Stomach (tissue), 9 donors: ENCODE results near the gene TRAPPC6A. TPM values are rescaled to one million over a fixed set of nuclear protein-coding genes. Genes with fewer than 3 reads are reported as not detected.

Source experiments
- DNase-seq, 2 donors: peaks; one replicate each; pipeline versions ENCODE4 v3.0.0 to v3.0.0-alpha.2; 2013 to 2019
- H3K27ac ChIP-seq, 5 donors: fragments of 200-600 bp in 4 of 5; sonication (generic) in 4 of 5; one replicate each; pipeline ENCODE4 v1.5.1; 2013 to 2019; ENCODE audit warnings: mild to moderate bottlenecking in 1 of 5, moderate library complexity in 1 of 5
- H3K27me3 ChIP-seq, 3 donors: fragments of 200-600 bp; sonication (generic); one replicate each; pipeline ENCODE4 v1.5.1; 2017 to 2019; ENCODE audit warnings: mixed run types in 1 of 3
- H3K36me3 ChIP-seq, 4 donors: fragments of 200-600 bp; sonication (generic); 1 replicate in 3 of 4; 2 replicates in 1 of 4; pipeline ENCODE4 v1.5.1; 2016 to 2019
- H3K4me1 ChIP-seq, 4 donors: fragments of 200-600 bp; sonication (generic); one replicate each; pipeline ENCODE4 v1.5.1; 2016 to 2019
- H3K4me3 ChIP-seq, 4 donors: fragments of 200-600 bp; sonication (generic) in 3 of 4; one replicate each; pipeline ENCODE4 v1.5.1; 2016 to 2019; ENCODE audit warnings: mild to moderate bottlenecking in 1 of 4
- H3K9me3 ChIP-seq, 4 donors: fragments of 200-600 bp; sonication (generic); one replicate each; pipeline ENCODE4 v1.5.1; 2016 to 2019
- CTCF ChIP-seq, 7 experiments: fragments of 450-650 bp in 4 of 7; fragments of 200-600 bp in 3 of 7; sonication (generic) in 3 of 7; IDR thresholded peaks; one replicate each; pipeline ENCODE4 v1.5.1; 2016 to 2019; ENCODE audit warnings: antibody characterized with exemption in 7 of 7, control low read depth in 2 of 7, mild to moderate bottlenecking in 1 of 7
- EP300 ChIP-seq: sonication (generic); formaldehyde crosslinking; IDR thresholded peaks from one replicate; pipeline ENCODE4 v1.6.1; 2017; ENCODE audit warnings: antibody characterized with exemption
- POLR2A ChIP-seq, 4 donors: fragments of 450-650 bp; IDR thresholded peaks; one replicate each; pipeline ENCODE4 v1.6.1; 2016; ENCODE audit warnings: antibody characterized with exemption in 4 of 4, control low read depth in 2 of 4, mild to moderate bottlenecking in 1 of 4, moderate library complexity in 1 of 4
- POLR2AphosphoS5 ChIP-seq, 3 donors: sonication (generic); formaldehyde crosslinking; IDR thresholded peaks; one replicate each; pipeline ENCODE4 v1.6.1; 2016; ENCODE audit warnings: antibody characterized with exemption in 3 of 3
- WGBS, 5 donors: extraction: QIAGEN DNeasy Blood & Tissue Kit in 3 of 5; methylation state at CpG; one replicate each; pipeline versions ENCODE4 v1.1.5 to v1.1.7; 2013 to 2018; 5-methylcytosine and 5-hydroxymethylcytosine counted together
- intact Hi-C: fragments of 100-400 bp; cut with DNase I; formaldehyde crosslinking; loops from one replicate; pipeline ENCODE4 v1.15.1; 2023; ENCODE audit warnings: low total_unique reads
- polyA plus RNA-seq, 3 donors: library from polyadenylated mRNA; stranded (reverse); fragments of 200-250 nt; gene quantifications; one replicate each; pipeline ENCODE4 v1.2.3, GENCODE V29; 2013
- total RNA-seq, 5 donors: library from RNA; depleted of rRNA; stranded (reverse); fragments of >200 nt; gene quantifications; one replicate each; pipeline versions ENCODE4 v1.1.0 to v1.2.3, GENCODE V29; 2014 to 2016
- donor health status: healthy with polysubstance abuse.
- donor health status: Bipolar disorder and iron deficiency.
- donor health status: healthy.

The TRAPPC6A gene
- total and polyA plus RNA-seq, 8 donors, result 8.7 to 59.4 (median 40.7) TPM; not detected in 1

- peak overlapping the region in 1 of 4 donors; percentile 82 for H3K4me3 ChIP-seq
- 70 to 76% (median 75%) methylated on average over 7 of the region's 7 CpGs for WGBS, 5 donors
- no peaks in the 10 kb centered on the region for H3K9me3 ChIP-seq
- H3K27me3 ChIP-seq, result no peaks in the 10 kb centered on the region
- peak overlapping the region in 1 of 5 donors; percentile 11 for H3K27ac ChIP-seq
- intact Hi-C loops, result no loop called here
- peaks cover 0 to 12% (median 7%) of the 10 kb centered on the region in 4 donors for H3K36me3 ChIP-seq
- DNase-seq, result peak in 1 of 2 donors; percentile 10
- TF ChIP-seq POLR2A (IDR thresholded peaks at IDR 0.05) (no peak), CTCF (IDR thresholded peaks at IDR 0.05) (no peak), EP300 (no peak), POLR2AphosphoS5 (IDR thresholded peaks at IDR 0.05) (no peak)
- H3K4me1 ChIP-seq, result peaks cover 32 to 67% (median 42%) of the 10 kb centered on the region in 4 donors
Measured at GRCh38 chr19:45180936-45181335, 2.9 kb upstream of the TRAPPC6A start.

- peaks cover 0 to 12% (median 7%) of the 10 kb centered on the region in 4 donors for H3K36me3 ChIP-seq
- DNase-seq, result no peak
- 29 to 53% (median 44%) methylated on average over 7 to 9 of the region's 9 CpGs for WGBS, 5 donors
- no peaks in the 10 kb centered on the region for H3K27me3 ChIP-seq
- H3K27ac ChIP-seq, result peak overlapping the region; percentile 91 to 97 (median 95)
- intact Hi-C loops, result no loop called here
- peak overlapping the region; percentile 64 to 93 (median 78) for H3K4me3 ChIP-seq
- no peaks in the 10 kb centered on the region for H3K9me3 ChIP-seq
- TF ChIP-seq EP300 (no peak), POLR2A (IDR thresholded peaks at IDR 0.05) (no peak), CTCF (IDR thresholded peaks at IDR 0.05) (no peak), POLR2AphosphoS5 (IDR thresholded peaks at IDR 0.05) (no peak)
- peaks cover 32 to 67% (median 42%) of the 10 kb centered on the region in 4 donors for H3K4me1 ChIP-seq
Measured at GRCh38 chr19:45179892-45180370, 1.9 kb upstream of the TRAPPC6A start.

- H3K36me3 ChIP-seq, result peaks cover 0 to 12% (median 7%) of the 10 kb centered on the region in 4 donors
- intact Hi-C loops, result no loop called here
- no peak for TF ChIP-seq POLR2AphosphoS5 (IDR thresholded peaks at IDR 0.05)
- H3K27ac ChIP-seq, result peak overlapping the region; percentile 91 to 97 (median 95)
- 0 to 1% (median 0%) methylated on average over 17 to 97 of the region's 97 CpGs for WGBS, 5 donors
- H3K4me1 ChIP-seq, result peaks cover 32 to 64% (median 42%) of the 10 kb centered on the region in 4 donors
- DNase-seq, result peak; percentile 55 to 67
- peak overlapping the region; percentile 64 to 93 (median 78) for H3K4me3 ChIP-seq
- H3K27me3 ChIP-seq, result no peaks in the 10 kb centered on the region
- H3K9me3 ChIP-seq, result no peaks in the 10 kb centered on the region
Measured at GRCh38 chr19:45179072-45179891, 1.2 kb upstream of the TRAPPC6A start.

GRCh38 chr19:45178262-45179071 is 430 bp upstream of the TRAPPC6A start, which contains the start of gene BLOC1S3:
BLOC1S3 (plus strand) TSS chr19:45178784; CDS start chr19:45179297, 513 bp downstream.
- intact Hi-C loops, result no loop called here

More at GRCh38 chr19:45178262-45179071, 430 bp upstream of the TRAPPC6A start, which contains the start of gene BLOC1S3:
- H3K9me3 ChIP-seq, result no peaks in the 10 kb centered on the region
- peak within 1 kb of the TSS; percentile 93 to 97 (median 95) for H3K27ac ChIP-seq
- peak; percentile 100 for DNase-seq
- H3K27me3 ChIP-seq, result no peaks in the 10 kb centered on the region
- 0 to 1% (median 1%) methylated on average over 34 to 51 of the region's 51 CpGs for WGBS, 5 donors
- peaks cover 32 to 58% (median 42%) of the 10 kb centered on the region in 4 donors for H3K4me1 ChIP-seq
- H3K36me3 ChIP-seq, result peaks cover 0 to 12% (median 7%) of the 10 kb centered on the region in 4 donors
- TF ChIP-seq POLR2A (IDR thresholded peaks at IDR 0.05), result peak in 1 of 4 donors; percentile 29
- TF ChIP-seq POLR2AphosphoS5 (IDR thresholded peaks at IDR 0.05), result peak; percentile 80 to 94 (median 88)
- peak in 4 of 7 experiments; percentile 21 to 72 (median 42) for TF ChIP-seq CTCF (IDR thresholded peaks at IDR 0.05)
- TF ChIP-seq EP300, result no peak
- peak within 1 kb of the TSS; percentile 69 to 93 (median 78) for H3K4me3 ChIP-seq
